GM12878 (cell line): ENCODE data around the gene TTLL11.

Source experiments
- CHD4 ChIP-seq: fragments of 200-600 bp; sonication (generic); IDR thresholded peaks from 2 replicates; pipeline ENCODE4 v1.6.1; 2016; ENCODE audit warnings: mild to moderate bottlenecking
- EZH2 ChIP-seq: IDR thresholded peaks from 2 replicates; pipeline ENCODE4 v1.6.1; 2012; ENCODE audit warnings: low read depth, mild to moderate bottlenecking, control low read depth, inconsistent platforms, low read length, borderline replicate concordance; ENCODE audit not compliant: control insufficient read depth
- IRF3 ChIP-seq: fragments of 450-650 bp; IDR thresholded peaks from 2 replicates; pipeline ENCODE4 v1.6.1; 2014; ENCODE audit warnings: mild to moderate bottlenecking
- KDM1A ChIP-seq: fragments of 200-600 bp; sonication (generic); IDR thresholded peaks from 2 replicates; pipeline ENCODE4 v1.6.1; 2016; ENCODE audit warnings: borderline replicate concordance
- MXI1 ChIP-seq: fragments of 150-350 bp; IDR thresholded peaks from 2 replicates; pipeline ENCODE4 v1.6.1; 2011; ENCODE audit warnings: low read depth, mild to moderate bottlenecking, inconsistent platforms, low read length, improper control_type of control experiment
- POLR2A ChIP-seq: IDR thresholded peaks from 2 replicates; pipeline ENCODE4 v1.6.1; 2011; ENCODE audit warnings: low read depth, mild to moderate bottlenecking, low read length
- USF1 ChIP-seq: IDR thresholded peaks from 2 replicates; pipeline ENCODE4 v1.6.1; 2011; ENCODE audit warnings: borderline replicate concordance, low read depth, mild to moderate bottlenecking, moderate library complexity, mixed read lengths, low read length; ENCODE audit not compliant: insufficient read depth; ENCODE audit errors: extremely low read length

- TF ChIP-seq POLR2A = no peak
- TF ChIP-seq IRF3 = no peak
- TF ChIP-seq CHD4 = no peak
- TF ChIP-seq KDM1A = no peak
- no peak for TF ChIP-seq USF1
- no peak for TF ChIP-seq MXI1
- TF ChIP-seq EZH2 = no peak
These were observed 304.3 kb downstream of the TTLL11 start for GRCh38 chr9:121788686-121789366.
